Measurements from ENCODE around the gene LRRN2.
"Not testable (repeated sequence)": the region's sequence is repeated elsewhere in the genome, so short reads cannot be mapped to it uniquely, and the experiment has no call there.

The LRRN2 gene

DNA sequence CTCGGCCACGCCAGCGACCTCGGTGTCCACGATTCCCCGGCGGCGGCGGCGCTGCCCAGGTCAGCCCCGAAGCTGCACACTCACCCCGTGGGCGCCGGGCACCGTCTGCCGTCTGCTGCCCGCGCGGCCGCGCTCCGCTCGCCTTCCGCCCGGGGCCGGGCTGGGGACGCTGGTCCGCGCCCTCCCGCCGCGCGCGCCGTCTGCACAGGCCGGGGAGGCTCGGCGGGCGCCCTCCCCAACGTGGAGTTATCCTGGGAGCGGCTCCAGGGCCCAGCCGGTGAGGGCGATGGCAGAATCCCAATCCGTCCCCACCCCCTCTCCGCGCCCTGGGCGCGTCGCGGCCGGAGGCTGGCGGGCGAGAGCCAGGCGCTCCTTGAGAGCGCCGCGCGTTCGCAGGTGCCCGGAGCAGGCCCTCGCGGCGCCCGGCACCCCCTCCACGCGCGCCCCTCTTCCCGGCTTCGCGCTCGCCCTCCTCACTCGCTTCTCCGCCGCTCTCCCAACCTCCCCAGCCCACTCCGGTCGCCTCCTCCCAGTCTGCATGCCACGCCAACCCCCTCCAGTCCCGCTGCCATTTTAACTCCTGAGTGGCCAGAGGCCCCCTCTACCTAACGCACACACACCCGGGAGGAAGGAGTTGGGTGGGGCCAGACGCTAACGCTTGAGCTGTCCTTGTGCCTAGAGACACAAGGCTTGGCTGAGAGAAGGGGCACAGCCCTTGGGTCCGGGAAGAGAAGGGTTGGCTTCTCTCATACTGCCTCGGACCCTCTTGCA lies at the start of gene LRRN2:
LRRN2 (minus strand) TSS at position 503 of the 771 bp plus-strand sequence. CDS start 65,746 bp downstream, outside the sequence.
- DNase-seq, result no peak

DNA sequence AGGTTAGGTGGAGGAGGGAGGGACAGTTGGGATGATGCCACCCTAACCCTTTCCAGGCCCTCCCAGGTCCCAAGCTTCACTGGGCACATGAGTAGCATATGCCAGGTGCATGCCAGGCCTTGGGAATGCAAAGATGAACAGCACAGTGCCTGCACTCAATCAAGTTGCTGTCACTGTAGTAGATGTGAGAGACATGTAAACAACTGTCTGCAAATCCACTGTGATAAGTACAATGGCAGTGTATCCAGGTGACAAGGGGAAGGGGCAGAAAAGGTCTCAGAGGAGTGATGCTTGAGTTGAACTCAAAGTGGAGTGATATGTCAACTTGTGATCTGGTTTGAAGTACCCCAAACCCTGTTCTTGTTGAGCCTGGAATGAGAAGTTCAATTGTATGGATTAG lies 49.5 kb upstream of the LRRN2 start:
- no peak for DNase-seq

DNA sequence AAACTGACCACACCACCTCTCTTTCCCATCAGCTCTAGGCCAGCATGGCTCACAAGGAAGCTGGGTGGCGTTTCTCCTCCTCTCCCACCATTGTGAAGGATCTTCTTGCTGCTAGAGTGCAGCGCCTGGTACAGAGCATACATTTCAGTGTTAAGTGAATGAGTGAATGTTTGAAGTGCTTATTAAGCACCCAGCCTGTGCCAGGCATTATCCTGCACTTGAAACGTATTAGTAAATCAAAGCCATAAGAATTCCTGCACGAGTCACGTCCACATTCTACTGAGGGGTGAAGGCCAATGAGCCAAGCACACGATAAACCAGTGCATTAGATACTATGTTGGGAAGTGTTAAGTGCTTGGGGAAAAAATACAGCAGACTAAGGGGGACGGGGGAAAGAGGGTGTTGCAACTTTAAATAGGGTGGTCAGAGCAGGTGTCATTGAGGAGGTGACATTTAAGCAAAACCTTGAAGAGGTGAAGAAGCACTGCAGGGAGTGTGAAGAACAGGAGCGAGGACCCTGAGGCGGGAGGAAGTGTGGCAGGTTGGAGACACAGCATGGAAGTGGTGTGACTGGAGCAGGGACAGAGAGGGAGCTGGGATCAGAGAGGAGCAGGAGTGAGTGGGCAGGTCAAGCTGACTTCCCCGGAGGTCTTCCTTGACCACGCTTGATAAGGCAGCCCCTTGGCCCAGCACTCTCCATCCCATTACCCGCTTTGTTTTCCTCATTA lies 48.5 kb upstream of the LRRN2 start:
- peak; percentile 24 for DNase-seq

DNA sequence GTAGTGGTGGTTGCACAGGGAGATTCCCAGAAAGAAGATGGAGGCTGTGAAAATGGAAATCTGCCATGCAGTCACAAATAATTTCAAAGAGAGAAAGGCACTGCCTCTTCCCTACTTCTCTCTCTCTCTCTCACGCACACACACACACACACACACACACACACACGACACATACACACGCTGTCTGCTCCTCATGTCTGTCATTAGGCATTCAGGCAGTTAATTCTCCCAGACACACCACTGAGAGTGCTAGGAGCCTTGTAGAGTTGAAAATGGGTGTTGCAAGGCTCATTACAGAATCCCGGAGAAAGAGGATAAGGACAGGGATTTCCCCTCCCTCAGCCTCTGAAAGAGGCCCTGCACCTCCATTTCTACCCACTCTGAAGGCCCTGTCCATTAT lies 47.8 kb upstream of the LRRN2 start:
- DNase-seq, result no peak

DNA sequence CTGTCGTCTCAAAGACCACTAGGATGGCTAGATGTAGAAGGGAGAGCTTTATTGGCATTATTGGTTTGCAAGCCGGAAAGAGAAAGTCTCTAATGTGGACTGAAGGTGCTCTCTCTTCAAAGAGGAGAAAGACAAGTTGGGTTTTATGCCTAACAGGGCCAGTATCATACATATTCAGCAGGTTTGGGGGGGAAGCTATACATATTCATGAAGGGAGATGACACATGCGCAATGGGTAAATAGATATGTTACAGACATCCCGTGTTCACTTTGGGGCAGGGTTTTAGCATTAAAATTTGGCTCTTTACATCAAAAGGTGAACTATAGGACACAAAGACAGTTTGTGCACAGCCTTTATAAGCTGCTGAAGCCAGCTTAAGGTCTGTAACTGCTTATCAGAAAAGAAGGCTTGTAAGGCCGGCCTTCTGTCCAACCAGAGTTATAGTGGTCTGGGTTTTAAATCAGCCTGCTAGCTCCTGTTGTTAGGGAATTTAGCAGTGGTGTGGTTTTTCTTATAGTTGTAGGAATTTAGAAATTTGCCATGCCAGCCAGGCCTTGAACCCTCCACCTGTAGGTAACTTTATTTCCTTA lies 46.5 kb upstream of the LRRN2 start:
- peak; percentile 5 for DNase-seq

DNA sequence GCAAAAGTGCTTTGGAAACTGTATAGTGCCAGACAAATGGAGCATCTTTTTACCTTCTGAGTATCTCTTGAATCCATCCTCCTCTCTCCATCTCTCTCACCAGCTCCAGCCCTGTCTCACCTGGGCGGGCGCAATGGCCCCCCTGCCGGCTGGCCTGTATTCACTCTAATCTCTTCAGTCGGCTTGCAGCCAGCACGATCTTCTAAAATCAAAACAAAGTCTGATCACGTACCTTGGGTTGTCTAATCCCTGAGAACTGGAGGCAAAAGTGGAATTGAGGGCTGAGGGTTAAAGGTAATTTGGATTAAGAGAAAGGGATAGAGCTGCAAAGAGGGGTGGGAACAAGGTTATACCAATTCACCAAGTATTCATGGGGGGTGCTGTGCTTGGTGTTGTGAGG lies 46.0 kb upstream of the LRRN2 start:
- peak; percentile 1 for DNase-seq

DNA sequence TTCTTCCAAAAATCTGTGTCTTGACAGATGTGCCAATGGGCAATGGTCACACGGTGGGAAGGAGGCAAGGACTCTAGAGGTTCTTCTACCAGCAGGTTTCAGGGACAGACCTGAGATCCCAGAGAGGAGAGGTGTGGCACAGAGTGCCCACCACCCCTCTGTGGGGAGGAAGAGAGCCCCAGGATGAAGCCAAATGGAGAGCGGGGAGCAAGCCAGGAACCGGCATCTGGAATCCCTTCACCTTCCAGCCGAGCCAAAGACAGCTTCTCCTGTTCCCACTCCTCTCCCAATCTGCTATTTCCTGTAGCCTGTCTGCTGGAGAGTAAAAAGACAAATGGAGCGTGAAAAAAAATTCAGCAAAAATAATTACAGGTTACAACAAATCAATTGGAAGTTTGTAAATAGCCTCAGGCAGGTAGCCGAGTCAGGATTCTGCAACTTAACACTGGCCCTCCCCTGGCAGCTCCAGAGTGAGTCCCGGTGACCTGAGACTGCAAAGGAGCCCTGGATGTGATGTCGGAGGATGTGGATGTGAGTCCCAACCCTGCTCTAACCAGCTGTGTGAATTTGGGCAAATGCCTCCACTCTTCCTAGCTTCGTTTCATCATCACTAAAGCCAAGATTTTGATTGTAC lies 45.4 kb upstream of the LRRN2 start:
- peak; percentile 15 for DNase-seq

DNA sequence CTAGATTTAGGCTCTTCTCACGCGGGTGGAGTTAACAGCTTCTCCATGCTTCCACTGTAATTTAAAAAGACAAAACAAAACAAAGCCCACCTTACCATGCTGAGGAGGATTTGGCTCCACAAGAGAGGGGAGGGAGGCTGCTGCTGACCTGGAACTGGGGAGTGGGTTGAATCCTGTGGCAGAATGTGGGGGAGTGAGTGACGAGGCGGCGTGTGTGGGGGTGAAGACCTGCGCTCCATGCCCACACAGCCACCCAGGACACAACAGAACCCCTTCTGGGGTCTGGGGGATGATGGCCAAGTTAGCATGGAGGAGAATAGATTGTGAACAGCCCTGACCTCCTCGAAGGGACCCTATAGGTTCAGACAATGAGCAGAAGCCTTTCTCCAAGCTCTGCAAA lies 44.0 kb upstream of the LRRN2 start:
- no peak for DNase-seq

DNA sequence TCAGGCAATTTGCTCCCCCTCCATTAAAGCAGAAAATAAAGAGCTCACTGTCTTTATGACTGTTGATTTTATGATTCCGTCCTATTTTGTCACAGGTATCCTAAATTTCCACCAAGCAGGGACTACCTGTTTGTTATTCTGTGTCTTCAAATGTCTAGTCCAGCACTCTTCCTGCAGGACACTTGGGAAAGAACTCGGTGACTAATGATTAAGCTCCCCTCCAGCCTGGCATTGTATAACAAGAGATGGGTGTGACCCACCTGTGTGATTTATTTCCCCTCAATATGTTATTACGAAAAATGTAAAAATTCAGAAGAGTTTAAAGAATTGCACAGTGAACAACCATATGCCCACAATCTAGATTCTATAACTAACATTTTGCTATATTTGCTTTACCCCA lies 42.9 kb upstream of the LRRN2 start:
- no peak for DNase-seq

DNA sequence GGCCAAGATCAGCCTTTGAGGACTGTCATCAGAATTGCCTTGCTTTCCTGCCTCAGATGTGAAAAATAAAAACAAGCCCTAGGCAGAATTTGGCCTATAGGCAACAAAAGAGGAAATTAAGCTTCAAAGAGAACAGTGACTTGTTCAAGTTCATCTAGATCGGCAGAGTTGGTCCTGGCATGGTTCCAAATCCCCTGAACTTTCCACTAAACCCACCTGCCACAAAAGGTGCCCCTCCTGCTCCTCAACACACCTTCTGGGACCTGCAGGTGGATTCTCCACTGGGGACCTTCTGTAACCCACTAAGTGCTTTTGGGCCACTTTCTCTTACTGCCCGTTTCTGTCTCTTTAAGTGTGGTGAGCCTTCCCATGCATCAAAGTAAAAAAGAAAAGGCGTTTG lies 42.5 kb upstream of the LRRN2 start:
- DNase-seq, result no peak

DNA sequence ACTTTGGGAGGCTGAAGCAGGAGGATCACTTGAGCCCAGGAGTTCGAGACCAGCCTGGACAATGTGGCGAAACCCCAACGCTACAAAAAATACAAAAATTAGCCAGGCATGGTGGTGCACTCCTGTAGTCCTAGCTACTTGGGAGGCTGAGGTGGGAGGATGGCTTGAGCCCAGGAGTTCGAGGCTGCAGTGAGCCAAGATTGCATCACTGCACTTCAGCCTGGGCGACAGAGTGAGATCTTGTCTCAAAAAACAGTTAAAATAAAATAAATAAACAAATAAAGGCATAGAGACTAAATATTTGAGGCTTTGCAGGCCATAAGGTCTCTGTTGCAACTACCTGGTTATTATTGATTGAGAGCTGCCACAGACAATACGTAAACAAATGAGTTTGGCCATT lies 41.9 kb upstream of the LRRN2 start:
- DNase-seq, result not testable (repeated sequence)

DNA sequence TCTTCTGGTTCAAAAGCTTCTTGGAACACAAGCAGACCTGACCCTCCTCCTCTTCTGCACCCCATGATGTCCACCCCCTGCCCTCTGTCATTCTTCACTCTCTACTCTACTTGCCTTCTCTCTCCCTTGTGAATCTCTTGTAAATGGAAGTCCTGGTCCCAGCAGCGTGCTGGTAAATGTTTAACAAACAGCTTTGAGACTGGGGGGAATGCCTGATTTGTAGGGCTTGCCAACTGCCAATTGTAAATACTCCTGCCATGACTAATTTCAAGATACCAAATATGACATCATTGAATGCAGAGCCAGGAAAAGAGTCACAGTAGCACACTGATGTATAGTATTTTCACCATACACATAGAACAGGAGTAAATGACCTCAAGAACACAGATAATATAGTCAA lies 40.9 kb upstream of the LRRN2 start:
- DNase-seq, result no peak

DNA sequence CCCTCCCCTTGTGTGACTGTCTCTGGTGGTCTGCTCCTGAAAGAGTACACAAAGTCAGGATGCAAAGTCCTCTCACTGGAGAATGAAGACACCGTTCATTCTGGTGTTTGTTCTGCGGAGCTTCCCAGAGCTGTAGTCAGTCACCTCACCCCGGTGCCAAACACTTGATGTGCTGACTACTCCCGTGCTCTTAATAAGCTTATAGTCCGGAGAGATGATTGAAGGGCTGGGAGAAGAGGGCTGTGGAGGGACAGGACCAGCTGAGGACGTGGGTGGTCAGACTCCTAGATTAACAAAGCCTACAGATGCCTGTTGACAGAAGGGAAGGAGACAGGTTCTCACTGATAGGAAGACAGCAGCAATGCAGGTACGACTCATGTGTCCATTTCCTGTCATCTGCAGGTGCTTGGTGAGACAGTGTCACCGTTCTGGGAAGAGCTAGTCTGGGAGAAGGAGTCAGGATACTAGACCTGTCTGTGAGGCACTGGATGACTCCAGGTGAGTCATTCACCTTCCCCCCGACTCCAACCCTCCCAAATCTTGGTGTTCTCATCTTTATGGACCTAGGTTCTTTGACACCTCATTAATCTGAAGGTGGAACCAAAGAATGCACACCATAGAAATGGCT lies 40.4 kb upstream of the LRRN2 start:
- DNase-seq, result no peak

DNA sequence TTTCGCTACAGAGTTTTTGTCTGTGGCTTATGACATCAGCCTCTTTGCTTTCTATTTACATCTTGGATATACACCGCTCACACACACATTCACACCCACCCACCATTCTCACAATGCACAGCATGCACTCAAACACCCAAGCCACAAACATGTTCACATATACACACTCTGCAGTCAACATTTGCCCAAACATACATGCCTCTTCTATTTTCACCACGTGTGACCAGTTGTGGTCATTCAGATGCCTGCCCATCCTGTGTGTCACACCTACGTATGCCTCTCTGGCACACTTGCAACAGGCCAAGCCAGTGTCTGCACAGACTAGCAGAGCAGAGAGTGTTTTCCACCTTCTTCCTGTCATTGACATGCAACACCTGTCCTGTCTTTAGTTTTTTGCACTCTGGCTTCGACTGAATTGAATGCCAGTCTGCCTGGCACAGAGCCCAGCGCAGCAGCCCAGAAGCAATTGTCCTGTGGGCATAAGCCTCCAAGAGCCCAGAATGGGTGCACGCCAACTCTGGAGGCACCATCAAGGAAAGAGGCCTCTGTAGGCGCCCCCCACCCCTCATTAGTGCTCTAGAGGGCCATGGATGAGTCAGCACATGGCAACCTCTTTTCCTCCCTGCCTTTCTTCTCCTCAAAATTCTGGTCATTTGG lies 37.7 kb upstream of the LRRN2 start:
- no peak for DNase-seq

DNA sequence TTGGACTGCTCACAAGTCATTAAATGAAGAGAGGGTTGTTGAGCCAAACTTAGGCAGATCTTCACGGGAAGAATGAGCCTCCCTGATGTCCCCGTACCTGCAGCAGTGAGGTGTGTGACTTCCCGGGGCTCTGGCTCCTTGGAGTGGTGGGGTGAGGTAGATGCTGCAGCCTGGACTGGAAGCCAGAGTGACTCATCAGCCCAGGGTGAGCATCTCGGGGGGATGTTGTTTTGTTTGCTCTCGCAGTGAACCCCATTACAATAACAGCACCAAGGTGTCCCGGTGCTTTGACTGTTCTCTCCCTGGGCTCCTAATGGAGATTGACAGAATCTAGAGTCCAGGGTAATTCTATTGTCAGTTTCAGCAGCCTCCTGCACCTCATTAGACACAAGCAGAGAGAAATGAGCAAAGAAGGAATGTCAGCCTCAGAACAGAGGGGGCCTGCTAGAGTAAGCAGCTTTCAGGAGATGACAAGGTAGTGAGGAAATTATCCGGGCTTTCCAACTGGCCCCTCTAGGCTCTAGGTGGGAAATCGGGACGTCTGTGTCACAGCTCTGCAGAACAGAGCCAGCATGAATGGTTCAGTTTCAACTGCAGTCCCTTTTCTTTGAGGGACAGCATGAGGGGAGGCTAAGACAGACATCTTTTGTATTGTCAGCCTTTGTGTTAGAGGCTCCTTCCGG lies 36.0 kb upstream of the LRRN2 start:
- DNase-seq, result no peak

DNA sequence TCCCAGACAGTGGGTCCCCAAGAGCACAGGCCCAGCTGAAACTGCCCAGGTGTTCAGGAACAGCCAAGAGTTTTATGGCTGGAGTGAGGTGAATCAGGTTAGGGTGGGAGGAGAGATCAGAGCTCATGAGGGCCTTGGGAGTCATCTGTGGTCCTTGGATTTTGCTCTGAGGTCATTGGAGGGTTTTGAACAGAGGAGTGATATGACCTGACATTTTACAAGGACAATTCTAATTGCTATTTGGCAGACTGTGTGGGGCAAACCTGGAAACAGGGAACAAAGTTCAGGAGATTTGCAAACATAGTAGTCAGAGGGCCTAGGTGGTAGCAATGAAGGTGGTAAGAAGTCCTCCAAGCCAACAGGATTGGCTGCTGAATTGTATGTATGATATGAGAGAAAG lies 31.1 kb upstream of the LRRN2 start:
- DNase-seq, result no peak

DNA sequence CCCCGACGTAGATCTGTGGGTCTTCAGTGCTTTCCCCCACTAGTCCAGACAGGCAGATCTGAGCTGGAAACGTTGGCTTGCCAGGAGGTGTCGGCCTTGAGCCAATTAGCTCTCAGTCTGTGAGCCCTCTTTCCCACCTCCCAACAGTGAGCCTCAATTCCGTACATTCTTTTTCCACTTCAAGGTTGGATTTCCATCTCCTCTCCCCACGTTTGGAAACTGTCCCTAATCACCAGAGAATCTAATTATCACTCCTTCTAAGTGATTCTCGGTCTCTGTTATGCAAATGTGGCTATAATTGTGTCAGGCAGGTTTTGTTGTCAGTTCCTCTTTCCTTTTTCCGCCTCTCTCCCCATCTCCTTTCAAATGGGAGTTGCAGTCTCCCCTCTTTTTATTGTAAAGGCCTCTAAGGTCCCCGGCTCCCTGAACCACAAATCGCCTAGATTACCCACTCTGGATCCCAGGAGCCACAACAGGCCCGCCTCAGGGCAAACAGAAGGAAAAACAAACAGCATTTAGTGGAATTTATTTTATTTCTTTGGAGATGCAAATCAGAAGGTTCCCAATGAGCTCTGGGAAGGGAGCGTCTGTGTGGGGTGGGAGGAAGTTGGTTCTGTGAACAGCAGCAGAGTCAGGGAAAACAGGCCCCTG lies 29.4 kb upstream of the LRRN2 start:
- DNase-seq, result peak; percentile 17

DNA sequence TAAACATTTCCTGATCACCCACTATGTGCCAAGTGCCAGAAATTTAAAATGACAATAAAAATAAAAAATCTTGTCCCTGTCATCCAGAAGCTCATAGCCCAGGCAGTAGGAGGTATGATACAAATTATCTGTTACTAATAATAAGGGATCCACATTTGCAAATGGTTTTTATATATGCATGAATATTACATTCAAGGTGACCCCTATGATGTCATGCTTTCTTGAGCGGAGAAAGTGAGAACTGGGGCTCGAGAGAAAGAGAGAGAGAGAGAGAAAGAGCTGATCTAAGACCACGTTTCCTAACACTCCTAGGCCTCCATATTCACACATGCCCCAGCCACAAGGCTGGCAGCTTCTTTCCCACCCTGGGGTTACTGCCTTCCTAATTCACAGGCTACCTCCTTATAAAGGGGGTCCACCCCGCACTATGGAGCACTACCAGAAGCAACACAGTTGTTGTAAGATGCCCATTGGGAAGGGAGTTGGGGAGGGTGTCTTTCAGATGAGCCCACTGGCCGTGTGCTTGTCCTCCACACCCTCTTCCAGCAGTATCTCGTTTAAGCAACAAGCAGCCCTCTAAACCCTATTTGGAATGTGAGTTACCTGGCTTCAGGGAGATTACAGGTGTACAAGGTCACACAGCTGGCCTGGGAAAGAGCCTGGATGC lies 28.8 kb upstream of the LRRN2 start:
- no peak for DNase-seq

DNA sequence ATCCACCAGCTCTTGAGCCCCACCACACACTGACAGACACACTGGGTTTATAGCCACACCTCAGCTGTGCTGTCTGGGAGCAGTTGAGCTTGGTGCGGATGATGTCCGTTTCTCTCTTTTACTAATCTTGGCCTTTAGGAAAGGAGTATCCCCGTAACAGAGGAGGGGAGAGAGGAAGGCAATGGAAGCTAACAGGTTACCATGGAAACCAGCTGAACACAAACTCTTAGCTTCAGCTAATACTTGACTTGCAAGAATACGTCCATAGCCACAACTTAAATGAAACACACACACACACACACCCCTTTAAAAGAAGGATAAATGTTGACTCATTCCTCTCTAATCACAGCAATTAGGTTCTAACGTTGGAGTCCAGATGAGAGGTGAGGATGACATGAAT lies 28.0 kb upstream of the LRRN2 start:
- DNase-seq, result no peak

DNA sequence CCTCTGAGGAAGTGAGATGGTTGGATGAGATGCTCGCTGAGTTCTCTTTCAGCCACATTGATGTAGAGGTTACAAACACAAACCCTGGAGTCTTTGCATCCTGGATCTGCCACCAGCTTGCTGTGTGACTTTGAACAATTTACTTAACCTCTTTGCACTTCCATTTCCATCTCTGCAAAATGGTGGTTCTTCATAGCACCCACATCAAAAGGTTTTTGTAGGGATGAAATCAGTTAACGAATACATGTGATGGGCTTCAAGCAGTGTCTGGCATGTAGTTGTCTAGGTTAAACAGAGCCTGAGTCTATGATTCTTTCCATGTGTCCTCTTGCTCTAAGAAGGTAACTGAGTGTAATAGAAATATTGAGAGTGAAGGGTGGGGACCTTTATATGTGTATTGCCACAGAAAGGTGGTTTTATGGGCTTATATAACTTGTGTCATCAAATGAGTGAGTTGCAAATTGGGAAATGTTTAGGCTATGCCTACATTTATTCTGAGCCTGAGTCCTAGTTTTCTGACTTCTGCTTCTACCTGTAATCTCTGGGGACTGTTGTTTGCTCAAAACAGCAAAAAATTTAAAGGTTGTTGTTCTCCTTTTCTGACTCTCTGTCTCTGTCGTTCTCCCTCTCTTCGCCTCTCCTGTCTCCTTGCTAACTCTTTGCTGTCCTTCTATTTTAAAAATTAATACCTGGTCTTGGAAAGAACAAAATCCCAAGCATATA lies 27.3 kb upstream of the LRRN2 start:
- DNase-seq, result no peak

Measured in activated CD8-positive, alpha-beta memory T cell treated with anti-CD3 and anti-CD28 coated beads for 24 hours (primary cell).